ENCODE measurements around the gene SMIM15. TPM values are rescaled to one million over a fixed set of nuclear protein-coding genes. Genes with fewer than 3 reads are reported as not detected.
A peak's percentile ranks its signal among the peaks of the same experiment; 100 is the strongest.
"Not testable (repeated sequence)": the region's sequence is repeated elsewhere in the genome, so short reads cannot be mapped to it uniquely, and the experiment has no call there.

SMIM15 gene, protein sequence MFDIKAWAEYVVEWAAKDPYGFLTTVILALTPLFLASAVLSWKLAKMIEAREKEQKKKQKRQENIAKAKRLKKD
- total RNA-seq = 54.7 TPM

GRCh38 chr5:61162010-61162831 is at the start of gene SMIM15:
TSS of gene SMIM15 (minus strand) at chr5:61162468. CDS start at chr5:61160171, 2,297 bp downstream.
- ATAC-seq = peak; percentile 96

DNA sequence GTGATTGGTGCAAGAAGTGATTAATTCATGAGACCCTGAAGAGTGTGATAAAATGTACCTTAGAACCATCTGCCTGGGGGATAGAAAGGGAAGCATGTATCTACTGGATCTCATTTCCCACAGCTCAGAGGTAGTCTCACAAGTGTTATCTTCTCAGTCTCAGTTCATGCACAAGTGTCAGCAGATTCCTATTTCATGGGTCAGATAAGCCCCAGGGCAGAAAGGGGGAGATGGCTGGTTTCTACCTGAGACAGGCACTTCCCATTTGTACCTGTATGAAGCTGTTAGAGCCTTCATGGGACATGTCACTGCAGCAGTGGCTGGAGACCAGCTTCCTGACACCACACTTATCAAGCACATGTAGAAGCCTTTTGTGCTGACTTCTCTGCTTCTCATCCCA is 45.6 kb upstream of the SMIM15 start:
- ATAC-seq = no peak

- no peak for ATAC-seq
These were observed 42.7 kb upstream of the SMIM15 start for GRCh38 chr5:61205013-61205412.

DNA sequence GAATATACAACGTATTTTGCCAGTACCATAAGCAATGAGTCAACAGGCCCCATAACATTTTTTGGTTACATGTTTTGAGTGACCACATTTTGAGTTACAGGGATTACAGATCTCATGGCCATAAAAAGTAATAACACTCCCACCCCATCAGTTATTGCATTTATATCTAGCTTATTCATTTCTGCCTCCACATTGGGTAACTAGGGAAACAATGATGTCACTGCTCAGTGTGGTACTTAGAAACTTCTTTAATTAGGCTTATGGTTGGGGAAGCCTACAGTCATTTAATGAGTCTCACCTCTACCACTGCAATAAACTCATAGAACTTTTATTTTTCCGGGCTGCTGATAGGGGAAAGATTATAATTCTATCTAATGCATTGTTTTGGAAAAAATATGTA is 39.9 kb upstream of the SMIM15 start:
- ATAC-seq = no peak

GRCh38 chr5:61200582-61201155 is 38.4 kb upstream of the SMIM15 start:
- no peak for ATAC-seq

DNA sequence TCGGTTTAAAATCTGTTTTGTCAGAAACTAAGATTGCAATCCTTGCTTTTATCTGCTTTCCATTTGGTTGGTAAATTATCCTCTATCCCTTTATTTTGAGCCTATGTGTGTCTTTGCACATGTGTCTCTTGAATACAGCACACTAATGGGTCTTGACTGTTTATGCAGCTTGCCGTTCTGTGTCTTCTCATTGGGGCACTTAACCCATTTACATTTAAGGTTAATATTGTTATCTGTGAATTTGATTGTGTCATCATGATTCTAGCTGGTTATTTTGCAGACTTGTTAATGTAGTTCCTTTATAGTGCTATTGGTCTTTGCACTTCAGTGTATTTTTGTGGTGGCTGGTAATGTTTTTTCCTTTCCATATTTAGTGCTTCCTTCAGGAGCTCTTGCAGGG is 36.3 kb upstream of the SMIM15 start:
- no peak for ATAC-seq

DNA sequence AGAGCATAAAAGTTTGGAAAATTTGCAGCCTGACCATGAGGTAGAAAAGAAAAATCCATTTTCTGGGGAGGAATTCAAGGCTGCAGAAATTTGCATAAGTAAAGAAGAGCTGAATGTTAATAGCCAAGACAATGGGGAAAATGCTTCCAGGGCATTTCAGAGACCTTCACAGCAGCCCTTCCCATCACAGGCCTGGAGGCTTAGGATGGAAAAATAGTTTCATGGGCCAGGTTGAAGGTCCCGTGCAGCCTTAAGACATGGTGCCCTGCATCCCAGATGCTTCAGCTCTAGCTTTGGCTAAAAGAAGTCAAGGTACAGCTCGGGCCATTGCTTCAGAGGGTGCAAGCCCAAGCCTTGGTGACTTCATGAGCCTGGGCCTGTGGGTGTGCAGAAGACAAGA is 25.6 kb upstream of the SMIM15 start:
- ATAC-seq = not testable (repeated sequence)

- not testable (repeated sequence) for ATAC-seq
These were observed 25.1 kb upstream of the SMIM15 start for GRCh38 chr5:61187352-61187751.

DNA sequence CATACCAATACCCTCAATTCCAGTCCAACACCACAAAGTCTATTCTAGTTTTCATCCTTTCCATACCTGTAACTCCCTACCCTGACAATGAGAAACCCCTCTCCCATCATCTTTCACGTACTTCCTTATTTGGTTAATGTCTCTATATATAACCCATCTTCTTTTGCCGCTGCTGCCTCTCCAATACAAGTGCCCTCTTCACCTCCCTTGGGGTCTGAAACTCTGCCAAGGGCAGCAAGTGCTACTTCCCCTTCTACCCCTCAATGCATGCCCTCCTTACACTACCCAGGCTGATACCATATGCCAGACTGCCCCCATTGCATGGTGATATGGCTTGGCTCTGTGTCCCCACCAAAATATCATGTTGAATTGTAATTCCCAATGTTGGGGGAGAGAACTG is 24.4 kb upstream of the SMIM15 start:
- ATAC-seq = no peak

GRCh38 chr5:61184708-61185107 is 22.4 kb upstream of the SMIM15 start:
- no peak for ATAC-seq

- ATAC-seq = no peak
These were observed 21.3 kb upstream of the SMIM15 start for GRCh38 chr5:61183538-61183937.

- no peak for ATAC-seq
These were observed 20.2 kb upstream of the SMIM15 start for GRCh38 chr5:61182449-61182848.

DNA sequence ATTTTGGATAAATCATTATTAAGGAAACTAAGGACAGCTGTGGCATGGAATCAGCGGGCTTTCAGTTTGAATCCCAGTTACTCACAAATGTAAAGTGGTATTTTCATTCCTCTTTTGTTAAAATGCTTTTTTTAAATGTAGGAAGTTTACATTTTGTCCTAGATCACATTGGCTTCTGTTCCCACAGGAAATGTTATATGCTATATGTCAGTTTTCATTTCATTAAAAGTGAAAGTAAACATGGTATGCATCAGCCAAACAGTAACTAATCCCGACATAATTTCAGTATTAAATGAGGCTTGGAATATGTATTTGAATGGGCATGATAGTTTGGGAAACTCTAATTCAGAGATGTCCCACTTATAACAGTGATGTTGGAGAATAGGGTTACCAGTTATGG is 18.6 kb upstream of the SMIM15 start:
- ATAC-seq = no peak

DNA sequence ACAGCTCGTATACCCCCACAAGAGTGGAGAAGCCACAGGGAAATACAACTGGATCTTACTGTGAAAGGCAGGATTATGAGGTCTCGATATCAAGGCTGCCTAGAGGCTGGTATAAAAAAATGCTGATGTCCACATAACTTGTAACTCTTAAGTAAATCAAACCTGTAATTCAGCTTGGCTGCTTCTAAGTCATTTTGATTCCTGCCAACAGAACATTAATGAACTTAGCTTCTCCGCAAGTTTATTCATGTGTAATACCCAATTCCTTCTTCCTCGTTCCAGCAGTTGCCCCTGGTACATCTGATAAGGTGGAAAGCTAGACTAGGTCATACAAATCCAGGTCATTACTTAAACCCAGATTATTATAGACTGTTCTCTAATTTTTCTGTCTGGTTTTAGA is 16.4 kb upstream of the SMIM15 start:
- peak; percentile 73 for ATAC-seq

DNA sequence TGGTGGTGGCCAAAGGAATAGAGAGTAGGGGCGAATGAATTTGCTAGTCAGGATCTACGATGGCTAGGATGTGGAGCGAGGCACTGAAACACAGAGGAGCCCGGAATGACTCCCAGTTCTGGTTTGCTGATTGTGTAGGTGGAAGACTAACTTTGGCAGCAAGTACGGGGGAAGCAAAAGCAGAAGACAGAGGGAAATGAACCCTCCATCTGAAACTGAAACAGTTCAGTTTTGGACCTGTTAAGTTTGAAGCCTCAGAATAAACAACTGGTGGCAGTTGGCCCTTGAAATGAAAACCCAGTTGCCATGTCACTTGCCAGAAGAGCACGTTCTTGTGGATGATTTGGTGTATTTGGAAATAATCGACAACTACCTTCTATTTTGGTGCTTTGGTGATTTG is 15.4 kb upstream of the SMIM15 start:
- no peak for ATAC-seq

DNA sequence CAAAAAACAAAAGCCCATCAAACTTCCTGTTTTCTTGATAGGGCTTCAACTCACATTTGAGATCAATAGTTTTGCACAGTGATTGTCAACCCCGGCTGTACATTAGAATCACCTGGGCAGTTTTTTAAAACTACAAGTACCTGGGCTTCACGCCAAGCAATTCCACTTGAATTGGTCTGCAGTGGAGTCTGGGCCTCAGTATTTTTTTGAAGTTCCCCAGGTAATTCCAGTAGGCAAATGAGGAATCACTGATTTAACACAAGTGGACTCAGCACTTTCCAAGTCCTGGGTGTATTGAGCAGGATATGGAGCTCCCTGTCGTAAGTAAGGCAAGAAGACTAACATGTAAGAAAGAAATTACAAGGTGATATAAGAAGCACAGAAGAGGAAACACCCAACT is 14.8 kb upstream of the SMIM15 start:
- no peak for ATAC-seq

- no peak for ATAC-seq
These were observed 14.4 kb upstream of the SMIM15 start for GRCh38 chr5:61176631-61177030.

- ATAC-seq = no peak
These were observed 9.2 kb upstream of the SMIM15 start for GRCh38 chr5:61171479-61171878.

GRCh38 chr5:61168951-61169350 is 6.7 kb upstream of the SMIM15 start:
- ATAC-seq = no peak

DNA sequence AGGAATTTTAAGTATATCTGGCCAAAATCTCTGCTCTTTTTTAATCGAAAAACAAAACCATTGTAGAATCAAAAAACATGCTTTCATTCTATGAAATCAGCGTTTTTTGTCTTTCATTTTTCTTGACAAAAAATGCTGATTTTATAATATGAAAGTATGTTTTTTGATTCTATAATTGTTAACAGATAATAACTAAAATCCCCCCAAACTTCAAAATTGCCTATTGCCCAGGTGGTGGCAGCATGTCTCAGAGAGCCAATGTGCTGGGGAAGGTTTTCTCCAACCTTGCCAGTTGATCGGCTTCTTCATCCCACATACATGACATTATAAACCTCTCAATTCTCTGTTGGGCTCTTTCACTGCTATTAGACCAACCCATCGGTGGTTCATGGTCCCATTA is 5.1 kb upstream of the SMIM15 start:
- ATAC-seq = no peak

GRCh38 chr5:61163905-61164304 is 1.6 kb upstream of the SMIM15 start:
- no peak for ATAC-seq

DNA sequence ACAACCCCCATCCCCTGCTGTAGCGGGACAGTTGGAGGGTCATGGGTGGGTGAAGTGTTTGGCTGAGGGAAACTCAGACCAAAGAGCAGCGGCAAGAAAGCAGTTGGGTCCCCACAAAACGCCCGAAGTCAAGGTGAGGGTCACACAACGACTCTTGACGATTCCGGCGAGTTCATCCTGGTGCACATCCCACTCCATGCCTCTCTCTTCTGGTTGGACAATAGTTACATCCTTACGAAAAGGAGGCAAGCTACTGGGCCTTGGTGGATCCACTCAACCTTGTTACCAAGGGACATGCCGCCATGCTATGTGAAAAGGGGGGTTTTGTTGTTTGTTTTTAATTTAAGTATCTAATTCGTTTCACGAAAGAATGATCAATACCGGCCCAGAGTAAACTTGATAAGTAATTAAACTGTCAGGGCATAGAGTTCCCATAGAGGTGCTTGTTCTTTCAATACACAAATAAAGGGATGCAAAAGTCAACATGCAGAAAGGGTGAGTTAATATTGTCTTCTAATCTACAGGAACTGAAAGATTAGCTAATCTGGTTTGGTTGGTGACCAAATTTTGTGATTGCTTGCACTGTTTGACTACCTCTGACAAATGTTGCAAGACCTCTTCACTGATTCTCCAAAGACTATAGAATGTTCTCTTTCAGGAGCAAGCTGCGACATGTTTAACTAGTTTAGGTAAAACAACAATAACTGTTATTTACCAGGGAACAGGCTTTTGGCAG is 732 bp upstream of the SMIM15 start:
- ATAC-seq = peak; percentile 63

GRCh38 chr5:61160497-61160896 is 1.8 kb downstream of the SMIM15 start:
- no peak for ATAC-seq

DNA sequence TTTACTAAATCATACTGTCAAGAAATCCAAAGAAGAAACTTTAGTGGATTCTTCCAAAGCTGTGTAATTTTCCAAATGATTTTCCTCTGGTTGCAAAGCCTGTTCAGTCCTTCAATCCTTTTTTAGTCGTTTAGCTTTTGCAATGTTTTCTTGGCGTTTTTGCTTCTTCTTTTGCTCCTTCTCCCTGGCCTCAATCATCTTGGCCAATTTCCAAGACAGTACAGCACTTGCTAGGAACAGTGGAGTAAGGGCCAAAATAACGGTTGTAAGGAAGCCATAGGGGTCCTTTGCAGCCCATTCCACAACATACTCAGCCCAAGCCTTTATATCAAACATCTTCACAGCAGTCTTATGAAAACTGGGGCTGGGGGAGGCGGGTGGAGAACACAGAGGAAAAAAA is 2.4 kb downstream of the SMIM15 start:
- ATAC-seq = no peak
